GM23248 (cell line): ENCODE measurements around the gene KIAA0586.

Experiments used
- EZH2 ChIP-seq: fragments of 200-600 bp; sonication (generic); IDR thresholded peaks from 2 replicates; pipeline ENCODE4 v1.6.1; 2018; ENCODE audit warnings: antibody characterized with exemption, mild to moderate bottlenecking; ENCODE audit not compliant: insufficient read depth, poor library complexity, severe bottlenecking
- EZH2phosphoT487 ChIP-seq: fragments of 200-600 bp; sonication (generic); IDR thresholded peaks from 2 replicates; pipeline ENCODE4 v1.6.1; 2018; ENCODE audit warnings: antibody characterized with exemption, moderate library complexity, mild to moderate bottlenecking, low read depth; ENCODE audit not compliant: insufficient read depth

- TF ChIP-seq EZH2 (no peak), EZH2phosphoT487 (no peak)
These were observed 132.7 kb downstream of the KIAA0586 start for GRCh38 chr14:58560208-58560607.
